Activated CD4-positive, alpha-beta T cell treated with anti-CD3 and anti-CD28 coated beads, Interleukin-2, amount 50 U/mL, for 16 hours (primary cell): ENCODE data around the gene HTR1E.
"Not testable (repeated sequence)": the region's sequence is repeated elsewhere in the genome, so short reads cannot be mapped to it uniquely, and the experiment has no call there.

Experiments used
- DNase-seq: peaks from one replicate; pipeline ENCODE4 v3.0.0-alpha.2; 2020

HTR1E gene, protein sequence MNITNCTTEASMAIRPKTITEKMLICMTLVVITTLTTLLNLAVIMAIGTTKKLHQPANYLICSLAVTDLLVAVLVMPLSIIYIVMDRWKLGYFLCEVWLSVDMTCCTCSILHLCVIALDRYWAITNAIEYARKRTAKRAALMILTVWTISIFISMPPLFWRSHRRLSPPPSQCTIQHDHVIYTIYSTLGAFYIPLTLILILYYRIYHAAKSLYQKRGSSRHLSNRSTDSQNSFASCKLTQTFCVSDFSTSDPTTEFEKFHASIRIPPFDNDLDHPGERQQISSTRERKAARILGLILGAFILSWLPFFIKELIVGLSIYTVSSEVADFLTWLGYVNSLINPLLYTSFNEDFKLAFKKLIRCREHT

DNA sequence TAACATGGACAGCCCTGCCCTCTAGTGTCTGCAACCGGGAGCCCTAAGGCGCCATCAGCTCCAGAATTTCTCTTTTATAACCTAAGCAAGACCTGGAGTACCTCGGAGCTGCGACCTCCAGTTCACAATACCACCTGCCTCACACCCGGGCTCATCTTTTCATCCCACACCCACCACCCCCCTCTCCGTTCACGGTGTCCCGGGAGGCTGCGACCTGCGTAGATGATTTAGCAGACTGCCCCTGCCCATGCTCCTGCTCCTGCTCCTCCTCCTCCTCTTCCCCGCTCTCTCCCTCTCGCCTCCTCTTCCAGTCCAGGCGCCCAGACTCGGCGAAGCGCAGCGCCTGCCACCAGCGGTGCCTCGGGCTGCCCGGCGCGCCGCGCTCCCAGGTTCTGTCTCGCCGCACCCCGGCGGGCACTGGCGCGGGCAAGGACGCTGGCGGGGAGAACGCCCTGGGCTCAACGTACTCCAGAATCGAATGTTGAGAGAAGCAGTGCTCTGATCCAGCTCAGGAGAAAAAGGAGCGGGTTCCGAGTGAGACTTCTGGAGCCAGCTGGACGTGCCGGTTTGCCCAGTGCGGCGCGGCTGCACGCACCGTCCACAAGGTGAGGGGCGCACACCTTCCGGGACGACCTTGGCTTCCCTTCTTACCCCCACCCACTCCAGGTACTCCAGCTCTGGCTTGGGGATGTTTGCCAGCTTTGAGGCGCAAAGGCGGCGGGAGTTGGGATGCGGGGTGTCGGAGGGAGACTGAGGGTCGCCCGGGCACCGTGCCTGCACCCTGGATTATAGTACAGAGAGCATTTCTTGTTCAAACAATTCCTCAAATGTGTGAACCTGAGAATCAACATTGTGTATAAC is at the start of gene HTR1E:
Gene HTR1E, plus strand, starts transcription at position 310 of the 861 bp plus-strand sequence. CDS start 77,807 bp downstream, outside the sequence.
- DNase-seq: peak; percentile 22

DNA sequence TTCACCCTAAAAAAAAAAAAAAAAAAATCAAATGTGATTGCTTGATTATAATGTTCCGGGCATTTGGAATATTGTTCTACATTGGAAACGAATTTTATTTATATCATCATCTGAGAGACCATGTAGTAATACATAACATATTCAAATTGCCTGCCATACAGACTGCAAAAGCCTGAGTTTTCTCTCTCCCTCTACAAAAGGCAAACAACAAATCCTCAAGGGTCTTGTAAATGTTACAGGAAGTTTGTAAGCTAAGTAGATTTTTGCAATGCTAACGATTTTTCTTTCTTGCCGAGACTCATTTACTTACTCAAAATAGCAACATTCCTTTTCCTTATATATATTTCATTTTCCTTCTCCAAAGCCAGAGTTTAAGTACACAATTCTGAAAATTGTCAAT is 49.0 kb upstream of the HTR1E start:
- no peak for DNase-seq

DNA sequence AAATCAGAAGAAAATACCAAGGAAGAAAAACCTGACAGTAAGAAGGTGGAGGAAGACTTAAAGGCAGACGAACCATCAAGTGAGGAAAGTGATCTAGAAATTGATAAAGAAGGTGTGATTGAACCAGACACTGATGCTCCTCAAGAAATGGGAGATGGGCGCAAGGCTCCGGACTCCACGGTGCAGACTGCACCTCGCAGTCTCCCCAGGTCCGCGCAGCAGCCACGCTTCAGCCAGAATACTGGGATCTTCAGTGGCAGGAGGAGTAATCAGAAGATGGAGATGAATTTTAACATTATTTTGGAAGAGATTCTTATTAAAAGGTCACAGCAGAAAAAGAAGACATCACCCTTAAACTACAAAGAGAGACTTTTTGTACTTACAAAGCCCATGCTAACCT is 40.1 kb upstream of the HTR1E start:
- not testable (repeated sequence) for DNase-seq

DNA sequence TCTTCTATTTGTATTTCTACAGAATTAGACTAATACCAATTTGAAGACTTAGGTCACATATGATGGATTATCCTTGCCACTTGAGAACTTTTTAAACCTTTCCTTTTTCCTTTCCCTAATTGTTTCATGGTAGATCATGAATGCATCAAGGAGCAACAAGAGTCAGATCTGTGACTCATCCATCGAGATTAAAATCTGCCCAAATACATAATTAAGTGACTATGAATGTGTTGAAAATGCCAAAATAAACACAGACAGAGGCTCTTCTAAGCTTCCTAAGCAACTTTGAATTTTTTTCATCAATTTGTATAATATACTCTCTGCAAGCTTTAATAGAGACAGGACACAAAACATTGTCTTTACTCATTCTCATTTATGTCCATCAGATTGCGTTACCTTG is 23.5 kb upstream of the HTR1E start:
- DNase-seq: no peak

DNA sequence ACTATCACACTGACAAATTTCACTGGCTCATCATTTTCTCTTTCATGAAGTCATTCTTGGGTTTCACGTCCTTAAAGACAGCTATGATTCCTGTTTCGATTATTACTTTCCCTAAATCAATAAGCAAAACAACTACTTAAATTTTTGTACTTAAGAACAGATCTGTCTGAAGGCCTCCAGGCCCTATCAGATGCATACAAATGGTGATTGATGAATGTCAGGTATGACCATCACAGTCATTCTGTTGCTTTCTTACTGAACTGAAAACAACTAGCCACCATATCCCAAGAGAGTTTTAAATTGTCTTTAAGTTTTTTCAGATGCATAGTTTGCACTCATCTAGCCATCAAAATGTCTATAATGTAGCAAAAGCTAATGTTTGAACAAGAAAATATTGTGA is 20.9 kb upstream of the HTR1E start:
- DNase-seq: no peak

DNA sequence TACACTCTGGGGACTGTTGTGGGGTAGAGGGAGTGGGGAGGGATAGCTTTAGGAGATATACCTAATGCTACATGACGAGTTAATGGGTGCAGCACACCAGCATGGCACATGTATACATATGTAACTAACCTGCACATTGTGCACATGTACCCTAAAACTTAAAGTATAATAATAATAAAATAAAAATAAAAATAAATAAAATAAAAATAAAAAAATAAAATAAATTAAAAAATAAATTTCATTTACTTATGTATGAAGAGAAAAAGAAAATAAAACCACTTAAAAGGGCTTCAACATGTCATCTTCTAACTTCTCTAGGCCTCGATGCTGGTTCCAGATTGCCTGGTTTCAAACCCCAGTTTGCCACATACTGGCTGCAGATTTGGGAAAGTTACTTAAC is 10.2 kb upstream of the HTR1E start:
- DNase-seq: not testable (repeated sequence)

DNA sequence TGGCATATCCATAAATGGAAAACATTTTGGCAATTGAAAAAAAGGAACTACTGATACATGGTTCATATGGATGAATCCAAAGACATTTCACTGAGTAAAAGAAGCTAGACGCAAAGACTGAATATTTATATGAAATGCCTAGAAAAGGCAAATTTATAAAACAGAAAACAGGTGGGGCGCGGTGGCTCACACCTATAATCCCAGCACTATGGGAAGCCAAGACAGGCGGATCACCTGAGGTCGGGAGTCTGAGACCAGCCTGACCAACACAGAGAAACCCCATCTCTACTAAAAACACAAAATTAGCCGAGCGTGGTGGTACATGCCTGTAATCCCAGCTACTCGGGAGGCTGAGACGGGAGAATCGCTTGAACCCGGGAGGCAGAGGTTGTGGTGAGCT is 9.5 kb upstream of the HTR1E start:
- DNase-seq: not testable (repeated sequence)

DNA sequence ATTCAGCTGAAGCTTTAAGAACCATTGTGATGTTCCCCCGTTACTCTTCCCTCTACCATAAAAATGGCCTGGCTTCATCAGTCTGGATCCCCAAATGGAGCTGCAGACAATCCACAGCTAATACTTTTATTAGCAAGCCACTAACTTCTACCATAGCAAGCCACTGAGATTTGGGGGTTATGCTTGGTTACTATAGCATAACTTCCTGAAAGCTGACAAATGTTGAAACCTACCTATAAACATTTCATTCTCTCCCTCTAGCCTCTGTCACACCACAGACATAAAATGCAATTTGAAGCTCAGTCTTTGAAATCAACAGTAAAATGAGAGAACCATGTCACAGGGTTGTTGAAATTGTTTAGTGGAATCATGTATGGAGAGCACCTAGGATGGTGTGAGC is 3.0 kb upstream of the HTR1E start:
- no peak for DNase-seq

DNA sequence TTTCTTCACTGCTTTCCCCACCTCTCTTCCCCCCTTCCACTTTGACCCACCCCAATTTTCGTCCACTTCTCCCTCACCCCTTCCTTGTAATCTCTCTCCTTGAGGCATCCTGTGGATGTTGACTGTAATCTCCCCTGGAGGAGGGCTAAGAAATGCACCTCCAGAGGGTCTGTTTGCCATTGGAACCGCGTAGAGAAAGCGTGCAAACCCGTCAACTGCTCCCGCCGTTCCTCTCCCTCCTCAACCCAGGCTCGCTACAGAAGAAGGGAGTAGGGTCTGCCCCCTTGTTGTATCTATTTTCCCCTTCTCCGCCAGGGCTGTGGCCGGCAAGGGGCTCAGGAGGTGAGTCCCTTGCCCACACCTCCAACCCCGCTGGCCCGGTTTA is 502 bp upstream of the HTR1E start:
- DNase-seq: no peak

DNA sequence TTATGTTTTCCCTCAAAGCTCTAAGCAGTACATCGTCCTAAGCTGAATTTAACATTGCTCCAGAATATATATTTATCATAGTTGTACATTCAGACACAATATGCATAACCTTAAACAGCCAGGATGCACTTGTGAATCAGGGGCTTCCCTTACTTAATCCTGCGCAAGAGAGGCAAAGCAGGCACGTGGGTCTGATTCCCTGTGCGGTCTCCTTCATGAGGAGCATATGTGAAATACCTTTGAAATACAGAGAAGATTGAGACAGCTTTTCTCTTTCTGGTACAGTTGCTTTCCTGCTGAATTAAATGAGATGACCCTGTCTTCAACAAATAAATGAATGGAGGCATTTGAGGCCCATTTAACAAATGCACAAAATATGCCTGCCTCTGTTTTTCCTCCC is 1.5 kb downstream of the HTR1E start:
- DNase-seq: no peak

DNA sequence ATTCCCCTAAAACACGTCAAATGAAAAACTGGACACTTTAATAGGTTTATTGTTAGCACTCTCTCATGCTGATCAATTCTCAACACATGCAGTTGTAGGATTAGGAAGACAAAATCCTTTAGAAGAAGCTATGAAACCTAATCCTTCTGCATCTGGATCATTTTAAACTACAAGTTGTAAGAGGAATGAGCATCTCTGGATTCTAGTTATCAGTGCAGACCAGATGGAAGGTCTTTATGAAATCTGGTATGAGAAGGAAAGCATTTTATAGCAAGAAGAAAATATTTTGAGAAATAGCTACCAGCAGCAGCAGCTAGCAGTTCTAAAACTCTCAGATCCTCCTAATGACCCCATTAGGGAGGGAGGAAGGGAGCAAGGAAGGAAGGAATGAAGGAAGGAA is 4.1 kb downstream of the HTR1E start:
- no peak for DNase-seq

DNA sequence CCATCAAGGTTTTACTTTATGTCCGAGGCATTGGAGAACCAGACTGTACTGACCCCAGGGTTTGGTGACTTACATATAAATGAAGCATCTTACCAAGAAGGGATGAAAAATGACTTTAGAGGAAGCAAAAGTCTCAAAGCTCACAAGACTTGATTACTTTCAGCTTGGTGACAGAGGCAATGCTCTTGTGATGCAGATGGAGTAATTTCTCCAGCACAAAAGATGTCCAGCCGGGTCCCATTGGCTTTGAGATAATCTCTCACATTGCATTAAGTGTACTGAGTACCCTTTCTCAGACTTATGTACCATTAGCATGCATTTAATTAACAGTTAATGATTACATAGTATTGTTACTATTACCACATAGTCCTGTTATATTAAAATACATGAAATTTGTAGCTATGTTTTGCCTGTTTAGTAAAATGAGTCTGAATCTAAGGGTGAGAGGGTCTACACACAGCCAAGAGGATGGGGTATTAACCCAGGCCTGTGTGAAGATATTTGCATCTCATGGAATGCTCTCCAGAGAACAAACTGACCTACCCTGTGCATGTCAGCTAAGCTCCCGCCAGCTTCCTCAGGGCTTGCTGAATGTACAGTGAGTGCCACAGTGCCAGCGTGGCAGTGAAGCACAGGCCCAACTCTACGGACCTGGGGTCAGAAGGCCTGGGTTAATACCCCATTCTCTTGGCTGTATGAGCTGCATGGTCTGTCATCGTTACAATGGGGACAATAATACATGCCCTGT is 5.6 kb downstream of the HTR1E start:
- no peak for DNase-seq

DNA sequence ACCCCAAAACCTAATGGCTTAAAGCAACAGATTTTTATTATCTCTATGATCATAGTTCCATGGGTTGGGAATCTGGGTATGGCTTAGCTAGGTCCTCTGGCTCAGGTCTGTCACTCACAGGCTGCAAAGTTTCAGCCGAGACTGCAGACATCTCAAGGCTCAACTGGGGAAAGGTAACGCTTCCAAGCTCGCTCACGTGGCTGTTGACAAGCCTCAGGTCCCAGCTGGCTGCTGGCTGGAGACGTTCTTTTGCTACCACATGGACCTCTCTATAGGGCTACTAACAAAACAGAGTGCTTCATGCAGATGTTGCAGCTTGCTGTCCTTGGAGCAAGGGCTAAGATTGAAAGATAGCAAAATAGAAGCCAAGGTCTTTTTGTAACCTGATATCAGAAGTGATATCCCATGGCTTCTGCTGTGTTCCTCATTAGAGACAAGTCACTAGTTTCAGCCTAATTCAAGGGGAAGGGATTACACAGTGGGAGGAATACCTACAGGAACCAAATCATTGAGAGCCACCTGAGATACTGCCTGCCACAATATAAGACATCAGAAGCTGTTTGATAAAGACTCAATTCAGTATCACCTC is 6.6 kb downstream of the HTR1E start:
- DNase-seq: no peak

DNA sequence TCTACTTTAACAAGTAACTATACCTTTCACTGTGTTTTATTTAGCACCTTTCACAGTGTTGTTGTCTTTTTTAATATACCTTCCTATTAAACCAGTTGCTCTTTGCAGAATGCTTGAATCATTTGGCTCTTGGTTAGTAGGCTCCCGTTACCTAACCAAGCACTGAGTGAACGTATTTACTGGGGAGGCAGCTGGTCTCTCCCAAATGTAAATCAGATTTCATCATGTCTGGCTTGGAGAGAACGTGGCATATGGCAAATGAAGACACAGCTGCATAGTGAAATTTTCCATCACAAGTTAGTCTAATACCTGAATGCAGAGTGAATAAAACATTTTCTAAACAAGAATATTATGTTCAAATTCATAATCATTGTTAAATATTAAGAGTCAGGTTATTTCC is 12.4 kb downstream of the HTR1E start:
- no peak for DNase-seq

DNA sequence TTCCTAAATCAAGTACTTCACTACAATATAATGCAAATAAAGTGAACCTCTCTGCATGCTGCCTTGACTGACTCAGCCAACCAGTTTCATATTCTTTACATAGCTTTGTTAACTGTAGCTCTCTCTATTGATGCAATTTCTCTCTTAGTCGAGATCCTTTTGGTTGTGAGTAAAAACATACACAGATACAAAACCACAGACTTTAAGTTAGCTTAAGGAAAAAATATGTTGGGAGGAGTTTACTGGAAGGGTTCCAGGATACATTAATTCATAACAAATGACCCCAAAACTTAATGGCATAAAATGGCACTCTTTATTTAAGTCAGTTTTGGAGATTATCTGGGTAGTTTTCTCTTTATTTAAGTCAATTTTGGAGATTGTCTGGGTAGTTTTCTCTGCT is 15.7 kb downstream of the HTR1E start:
- DNase-seq: no peak

DNA sequence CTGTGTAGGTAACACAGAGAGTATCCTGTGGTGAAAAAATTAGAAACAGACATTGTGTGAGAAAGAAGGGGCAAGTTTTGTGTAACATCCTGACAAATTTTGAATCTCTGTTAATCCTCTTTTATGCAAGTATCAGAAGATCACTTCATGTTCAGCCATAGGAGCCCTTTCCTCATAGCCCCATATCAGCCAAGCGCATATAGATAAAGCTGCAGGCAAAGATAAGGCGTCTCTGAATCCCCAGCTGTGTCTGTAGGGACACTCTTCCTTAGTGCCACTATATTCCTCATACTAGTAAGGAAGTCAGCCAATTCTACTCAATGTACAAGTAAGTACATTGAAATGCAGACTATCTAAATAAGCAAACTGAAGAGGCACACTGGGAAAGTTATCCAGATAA is 22.3 kb downstream of the HTR1E start:
- no peak for DNase-seq

DNA sequence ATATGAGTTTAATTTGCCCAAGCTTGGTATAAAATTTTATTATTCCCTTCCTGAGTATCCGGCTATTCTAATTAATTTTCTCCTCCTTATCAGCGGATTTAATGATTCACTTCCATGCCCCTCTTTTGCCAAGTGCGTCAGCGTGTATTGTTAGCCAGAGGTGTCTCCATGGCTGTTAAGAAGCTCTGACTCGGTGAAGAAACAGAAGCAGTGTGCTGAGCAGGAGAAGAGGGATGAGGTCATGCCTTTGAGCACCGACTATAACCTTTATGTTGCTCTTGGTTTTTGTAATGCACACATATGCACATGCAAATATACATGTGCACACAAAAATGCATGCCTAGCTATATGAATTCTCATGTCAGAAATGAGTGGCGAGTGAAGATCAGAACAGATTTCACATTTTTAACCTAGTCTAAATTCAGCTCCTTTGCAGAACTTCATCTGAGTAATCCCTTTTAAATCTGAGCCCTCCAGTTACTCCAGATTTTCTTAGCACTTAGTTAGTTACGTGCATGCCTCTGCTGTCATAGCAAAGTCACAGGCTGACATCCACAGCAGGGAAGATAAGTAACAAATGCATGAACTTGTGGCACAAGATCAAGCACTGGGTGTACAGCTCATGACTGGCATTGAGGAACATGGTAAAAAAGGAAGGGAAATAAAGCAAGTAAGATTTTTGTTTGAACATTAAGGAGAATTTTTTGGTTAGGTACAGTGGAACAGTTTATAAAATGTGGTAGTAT is 24.3 kb downstream of the HTR1E start:
- DNase-seq: no peak

DNA sequence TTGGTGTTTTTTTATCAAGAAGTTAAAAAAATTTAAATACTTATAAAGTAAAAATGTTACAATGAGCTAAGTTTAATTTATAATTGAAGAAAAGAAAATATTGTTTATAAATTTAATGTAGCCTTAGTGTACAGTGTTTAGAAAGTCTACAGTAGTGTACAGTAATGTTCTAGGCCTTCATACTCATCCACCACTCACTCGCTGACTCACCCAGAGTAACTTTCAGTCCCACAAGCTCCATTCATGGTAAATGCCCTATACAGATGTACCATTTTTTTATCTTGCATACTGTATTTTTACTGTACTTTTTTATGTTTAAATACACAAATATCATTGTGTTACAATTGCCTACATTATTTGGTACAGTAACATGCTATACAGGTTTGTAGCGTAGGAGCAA is 26.0 kb downstream of the HTR1E start:
- DNase-seq: no peak

DNA sequence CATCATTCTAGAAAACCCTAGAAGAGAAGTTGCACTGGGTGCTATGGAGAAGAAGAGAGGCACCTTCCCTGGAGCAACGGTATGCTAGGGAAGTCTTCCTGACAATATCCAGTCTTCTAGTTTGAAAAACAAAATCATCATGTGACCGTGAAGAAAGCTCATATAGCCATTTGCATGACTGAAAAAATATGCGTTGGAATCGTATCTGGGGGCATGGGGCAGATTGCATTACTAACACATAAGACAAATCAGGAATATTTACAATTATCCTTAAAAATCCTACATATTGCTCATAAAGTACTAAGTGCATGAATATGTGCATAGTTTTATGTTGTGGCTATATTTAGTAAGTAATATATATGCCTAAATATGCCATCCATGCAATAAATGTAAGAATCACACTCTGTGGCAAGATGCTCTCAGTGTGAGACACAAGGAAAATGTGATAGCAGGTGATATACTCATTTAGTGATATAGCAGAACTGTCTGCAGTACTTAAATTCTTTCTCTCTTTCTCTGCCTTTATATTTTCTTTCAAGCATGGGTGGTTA is 26.8 kb downstream of the HTR1E start:
- no peak for DNase-seq

DNA sequence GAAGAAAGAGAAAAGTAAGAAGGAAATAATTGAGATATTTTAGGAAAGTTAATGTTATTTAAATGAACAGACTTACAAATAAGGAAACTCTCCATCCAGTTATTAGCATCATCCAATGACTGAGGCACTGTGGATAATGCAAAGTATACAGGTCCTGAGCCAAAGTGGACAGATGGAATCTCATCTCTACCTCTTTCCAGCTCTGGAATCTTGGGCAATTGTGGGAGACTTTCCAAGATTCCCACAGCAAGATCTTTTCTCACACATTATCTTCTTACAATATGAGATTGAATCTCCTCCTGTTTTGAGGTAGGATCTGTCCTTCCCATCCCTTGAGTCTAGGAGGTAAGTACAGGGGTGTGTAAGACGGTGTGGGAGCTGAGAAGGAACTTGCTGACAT is 28.9 kb downstream of the HTR1E start:
- DNase-seq: no peak

DNA sequence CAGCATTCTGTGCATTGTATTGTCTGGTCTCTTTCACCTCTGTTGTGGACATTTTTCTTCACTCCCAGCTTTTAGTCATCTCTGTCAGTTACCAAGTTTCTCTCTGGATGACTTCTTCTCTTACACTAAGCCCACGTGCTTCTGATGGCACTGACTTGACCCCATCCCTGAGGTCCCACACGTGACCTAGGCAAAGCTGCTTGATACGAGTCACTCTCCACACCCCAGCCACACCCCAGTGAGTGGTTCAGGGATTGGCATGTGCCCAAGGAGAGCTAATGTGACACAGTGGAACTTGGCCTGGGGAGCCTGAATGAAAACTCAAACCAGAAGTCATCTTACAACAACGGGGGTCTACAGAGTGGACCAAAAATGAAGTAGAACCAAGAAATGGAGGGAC is 32.2 kb downstream of the HTR1E start:
- DNase-seq: no peak

DNA sequence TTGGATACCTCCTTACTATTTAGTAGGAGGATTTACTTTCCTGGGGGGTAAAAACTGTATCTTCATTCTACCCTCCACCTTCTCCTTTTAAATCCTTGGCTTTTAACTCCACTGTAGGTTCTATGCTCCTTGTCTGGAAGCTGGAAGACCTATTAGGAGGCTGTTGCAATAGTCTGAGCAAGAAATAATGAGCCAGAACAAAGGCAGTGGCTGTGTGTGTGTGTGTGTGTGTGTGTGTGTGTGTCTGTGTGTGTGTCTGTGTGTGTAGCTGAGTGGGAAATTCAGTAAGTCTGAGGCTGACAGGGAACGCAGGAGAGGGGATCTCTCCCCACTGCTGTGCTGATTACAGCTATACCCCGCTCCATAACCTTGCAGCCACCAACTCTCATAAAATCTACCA is 35.8 kb downstream of the HTR1E start:
- no peak for DNase-seq
